SK-N-SH (cell line): ENCODE data around the gene OR2AE1.

Experiments
- CHD2 ChIP-seq: fragments of 150-350 bp; IDR thresholded peaks from 2 replicates; pipeline ENCODE4 v1.6.1; 2018; ENCODE audit warnings: low read length; ENCODE audit not compliant: partially characterized antibody
- CTCF ChIP-seq: fragments of 200-600 bp; sonication (generic); IDR thresholded peaks from 2 replicates; pipeline ENCODE4 v1.6.1; 2017; ENCODE audit warnings: antibody characterized with exemption, mild to moderate bottlenecking, moderate library complexity
- EZH2phosphoT487 ChIP-seq: fragments of 200-600 bp; sonication (generic); IDR thresholded peaks from 2 replicates; pipeline ENCODE4 v1.6.1; 2017; ENCODE audit warnings: low read depth, mixed run types, mild to moderate bottlenecking, antibody characterized with exemption, moderate library complexity, borderline replicate concordance
- GABPA ChIP-seq: IDR thresholded peaks from 2 replicates; pipeline ENCODE4 v1.4.0; 2012; ENCODE audit warnings: low read depth, mild to moderate bottlenecking
- JUND ChIP-seq: IDR thresholded peaks from 2 replicates; pipeline ENCODE4 v1.4.0; 2012
- POLR2AphosphoS5 ChIP-seq: IDR thresholded peaks from 2 replicates; pipeline ENCODE4 v1.6.1; 2012; ENCODE audit warnings: low read depth, low read length
- RAD21 ChIP-seq: IDR thresholded peaks from 2 replicates; pipeline ENCODE4 v1.6.1; 2012; ENCODE audit warnings: mild to moderate bottlenecking, low read length
- REST ChIP-seq: IDR thresholded peaks from 2 replicates; pipeline ENCODE4 v1.6.1; 2012; ENCODE audit warnings: mild to moderate bottlenecking, low read depth, low read length, moderate library complexity
- RXRA ChIP-seq: IDR thresholded peaks from 2 replicates; pipeline ENCODE4 v1.4.0; 2012; ENCODE audit warnings: low read depth, mild to moderate bottlenecking, borderline replicate concordance
- SIN3A ChIP-seq: IDR thresholded peaks from 2 replicates; pipeline ENCODE4 v1.6.1; 2012; ENCODE audit warnings: low read depth, mild to moderate bottlenecking, low read length, moderate library complexity, borderline replicate concordance
- SMC3 ChIP-seq: IDR thresholded peaks from 2 replicates; pipeline ENCODE4 v1.6.1; 2012; ENCODE audit warnings: low read depth, low read length, improper control_type of control experiment
- USF2 ChIP-seq: fragments of 150-350 bp; IDR thresholded peaks from 2 replicates; pipeline ENCODE4 v1.6.1; 2017; ENCODE audit warnings: antibody characterized with exemption, low read length, low read depth, borderline replicate concordance
- YY1 ChIP-seq: IDR thresholded peaks from 2 replicates; pipeline ENCODE4 v1.4.0; 2012; ENCODE audit warnings: low read depth, mild to moderate bottlenecking
- ZBTB33 ChIP-seq: IDR thresholded peaks from 2 replicates; pipeline ENCODE4 v1.4.0; 2012; ENCODE audit warnings: low read depth, borderline replicate concordance

- TF ChIP-seq ZBTB33: no peak
- no peak for TF ChIP-seq SIN3A
- TF ChIP-seq CTCF: no peak
- TF ChIP-seq POLR2AphosphoS5: no peak
- TF ChIP-seq REST: no peak
- no peak for TF ChIP-seq CHD2
- TF ChIP-seq SMC3: no peak
- no peak for TF ChIP-seq YY1
- no peak for TF ChIP-seq EZH2phosphoT487
- TF ChIP-seq USF2: no peak
- TF ChIP-seq JUND: no peak
- TF ChIP-seq RAD21: no peak
- no peak for TF ChIP-seq GABPA
- TF ChIP-seq RXRA: no peak
Observed at GRCh38 chr7:99848420-99849216, 28.2 kb downstream of the OR2AE1 start.
